ENCODE results near the gene NUP50.
"Not testable (repeated sequence)": the region's sequence is repeated elsewhere in the genome, so short reads cannot be mapped to it uniquely, and the experiment has no call there.

Gene NUP50

GRCh38 chr22:45162531-45162930 lies 1.2 kb upstream of the NUP50 start:
- no peak for FAIRE-seq

DNA sequence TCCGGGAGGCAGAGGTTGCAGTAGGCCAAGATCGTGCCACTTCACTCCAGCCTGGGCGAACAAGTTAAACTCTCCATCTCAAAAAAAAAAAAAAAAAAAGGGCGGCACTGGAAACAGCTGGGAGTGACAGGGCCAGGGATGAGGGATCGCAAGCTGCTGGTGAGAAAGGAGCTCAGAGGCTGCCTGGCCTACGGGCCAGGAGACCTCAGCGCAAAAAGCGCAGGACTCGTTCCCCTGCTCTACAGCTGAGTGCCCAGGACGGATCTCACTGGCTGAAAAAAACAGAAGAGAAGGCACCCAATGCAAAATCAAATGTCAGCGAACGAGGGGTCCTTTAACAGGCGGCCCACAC lies 650 bp upstream of the NUP50 start:
- FAIRE-seq = no peak

DNA sequence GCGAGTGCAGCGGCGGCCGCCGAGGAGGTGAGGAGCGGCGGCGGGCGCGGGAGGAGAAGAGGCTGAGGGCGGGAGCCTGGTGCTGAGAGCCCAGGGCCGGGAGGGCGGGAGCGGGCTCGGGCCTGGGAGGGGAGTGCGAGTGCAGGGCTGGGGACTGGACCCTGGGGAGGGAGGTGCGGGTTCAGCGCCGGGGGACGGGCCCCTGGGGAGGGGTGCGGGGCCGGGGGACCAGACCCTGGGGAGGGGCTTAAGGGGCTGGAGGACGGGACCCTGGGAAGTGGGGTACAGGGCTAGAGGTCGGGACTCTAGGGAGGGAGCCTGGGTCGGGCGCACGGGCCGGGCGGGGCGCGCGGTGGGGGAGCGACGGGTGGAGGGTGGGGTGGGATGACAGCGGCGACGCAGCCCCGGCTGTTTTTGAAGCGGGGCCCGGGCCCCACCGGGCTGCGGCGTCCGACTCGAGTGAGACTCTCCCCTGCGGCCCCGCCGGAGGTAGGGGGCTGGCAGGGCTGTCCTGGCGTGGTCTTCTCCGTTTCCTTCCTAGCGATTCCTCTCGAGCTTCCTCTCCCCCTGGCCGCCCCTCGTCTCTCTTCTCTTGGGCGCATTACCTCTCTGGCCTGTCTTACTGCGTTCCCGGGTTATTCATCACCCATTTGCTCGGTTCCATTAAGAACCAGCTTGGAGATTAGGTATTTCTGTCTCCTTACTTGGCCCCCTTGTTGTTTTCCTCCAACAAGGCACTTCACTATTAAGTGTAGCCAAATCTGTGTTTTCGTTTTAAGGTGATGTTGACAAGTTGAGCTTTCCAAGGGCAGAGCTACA lies 754 bp downstream of the NUP50 start:
- FAIRE-seq = no peak

DNA sequence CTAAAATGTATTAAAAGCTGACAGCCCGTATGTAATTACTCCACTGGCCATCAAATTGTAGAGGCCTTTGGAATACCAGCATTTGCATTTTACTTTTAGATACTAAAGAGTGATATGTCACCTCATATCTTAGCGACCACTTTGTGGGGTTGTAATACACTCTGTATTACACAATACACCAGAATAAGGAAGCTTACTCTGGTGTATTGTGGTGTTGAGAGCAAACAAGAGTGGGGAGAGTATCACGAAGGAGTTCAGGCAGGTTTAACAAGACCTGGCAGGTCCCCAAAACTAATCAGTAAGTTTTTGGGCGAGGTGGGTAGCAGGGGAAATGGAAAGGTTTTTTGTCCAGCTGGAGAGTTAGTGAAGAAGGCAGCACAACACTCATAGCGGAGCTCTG lies 3.2 kb downstream of the NUP50 start:
- FAIRE-seq = no peak

GRCh38 chr22:45169591-45170466 lies 6.1 kb downstream of the NUP50 start:
- FAIRE-seq = no peak

GRCh38 chr22:45171830-45172229 lies 8.1 kb downstream of the NUP50 start:
- no peak for FAIRE-seq

- FAIRE-seq = no peak
These were observed 9.3 kb downstream of the NUP50 start for GRCh38 chr22:45172881-45173585.

DNA sequence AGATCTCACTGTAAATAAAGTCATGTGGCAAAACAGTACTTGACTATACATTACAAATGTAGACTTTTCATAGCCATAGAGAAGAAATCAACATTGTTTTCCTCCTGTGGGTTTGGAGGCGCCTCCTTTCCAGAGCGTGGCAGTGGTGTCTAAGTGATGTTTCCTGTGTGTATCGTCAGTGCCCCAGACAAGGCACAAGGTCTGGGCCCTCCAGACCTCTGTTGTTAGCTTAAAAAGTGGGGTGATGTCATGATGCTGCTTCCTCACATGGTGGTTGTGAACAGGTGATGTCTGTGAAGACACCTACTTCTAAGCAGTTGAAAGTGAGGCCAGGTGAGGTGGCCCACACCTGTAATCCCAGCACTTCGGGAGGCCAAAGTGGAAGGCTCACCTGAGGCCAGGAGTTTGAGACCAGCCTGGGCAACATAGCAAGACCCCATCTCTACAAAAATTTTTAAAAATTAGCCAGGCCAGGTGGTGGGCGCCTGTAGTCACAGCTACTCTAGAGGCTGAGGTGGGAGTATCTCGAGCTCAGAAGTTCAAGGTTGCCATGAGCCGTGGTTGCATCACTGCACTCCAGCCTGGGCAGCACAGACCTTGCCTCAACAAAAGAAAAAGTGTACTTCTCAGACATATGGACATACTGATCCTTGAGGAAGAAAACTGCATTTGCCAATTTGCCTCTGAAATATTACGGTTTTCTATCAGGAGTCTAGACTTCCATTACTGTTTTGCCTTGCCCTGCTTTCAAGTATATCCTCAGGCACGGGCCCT lies 15.7 kb downstream of the NUP50 start:
- no peak for FAIRE-seq

DNA sequence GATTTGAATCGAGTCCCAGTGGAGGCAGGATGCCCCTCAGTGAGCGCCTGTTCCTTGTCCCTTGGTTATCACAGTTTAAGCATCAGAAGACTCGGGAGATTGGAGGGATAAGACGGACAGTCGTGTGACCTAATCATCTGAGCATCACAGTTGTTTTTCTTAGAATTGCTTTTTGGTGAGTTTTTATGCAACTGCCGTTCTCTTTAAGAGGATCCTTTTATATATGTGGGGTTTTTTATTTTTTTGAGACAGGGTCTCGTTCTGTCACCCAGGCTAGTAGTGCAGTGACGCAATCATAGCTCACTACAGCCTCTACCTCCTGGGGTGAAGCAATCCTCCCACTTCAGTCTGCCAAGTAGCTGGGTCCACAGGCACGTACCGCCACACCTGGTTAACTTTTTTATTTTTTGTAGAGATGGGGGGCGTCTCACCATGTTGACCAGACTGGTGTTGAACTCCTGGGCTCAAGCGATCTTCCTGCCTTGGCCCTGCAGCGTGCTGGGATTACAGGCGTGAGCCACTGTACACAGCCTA lies 16.5 kb downstream of the NUP50 start:
- FAIRE-seq = no peak

- no peak for FAIRE-seq
These were observed 17.5 kb downstream of the NUP50 start for GRCh38 chr22:45181240-45181639.

- FAIRE-seq = no peak
These were observed 18.0 kb downstream of the NUP50 start for GRCh38 chr22:45181766-45182165.

DNA sequence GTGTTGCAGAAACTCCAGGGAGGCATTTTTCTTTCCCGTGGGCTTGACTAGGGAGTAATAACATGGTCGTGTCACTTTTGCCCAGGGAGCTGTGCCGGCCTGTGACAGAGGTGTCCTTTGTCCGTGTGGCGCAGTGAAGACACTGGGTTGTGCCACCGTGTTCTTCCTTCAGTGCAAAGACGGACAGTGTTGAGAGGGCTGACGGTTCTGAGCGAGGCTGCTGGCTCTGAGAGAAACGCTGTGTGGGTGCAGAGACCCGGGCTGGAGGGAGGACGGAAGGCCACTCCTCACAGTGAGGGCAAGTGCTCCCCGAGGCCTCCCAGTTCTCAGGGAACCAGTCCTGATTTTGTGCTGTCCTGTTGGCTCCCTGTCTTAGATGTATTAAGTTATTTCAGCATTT lies 20.2 kb downstream of the NUP50 start:
- no peak for FAIRE-seq

DNA sequence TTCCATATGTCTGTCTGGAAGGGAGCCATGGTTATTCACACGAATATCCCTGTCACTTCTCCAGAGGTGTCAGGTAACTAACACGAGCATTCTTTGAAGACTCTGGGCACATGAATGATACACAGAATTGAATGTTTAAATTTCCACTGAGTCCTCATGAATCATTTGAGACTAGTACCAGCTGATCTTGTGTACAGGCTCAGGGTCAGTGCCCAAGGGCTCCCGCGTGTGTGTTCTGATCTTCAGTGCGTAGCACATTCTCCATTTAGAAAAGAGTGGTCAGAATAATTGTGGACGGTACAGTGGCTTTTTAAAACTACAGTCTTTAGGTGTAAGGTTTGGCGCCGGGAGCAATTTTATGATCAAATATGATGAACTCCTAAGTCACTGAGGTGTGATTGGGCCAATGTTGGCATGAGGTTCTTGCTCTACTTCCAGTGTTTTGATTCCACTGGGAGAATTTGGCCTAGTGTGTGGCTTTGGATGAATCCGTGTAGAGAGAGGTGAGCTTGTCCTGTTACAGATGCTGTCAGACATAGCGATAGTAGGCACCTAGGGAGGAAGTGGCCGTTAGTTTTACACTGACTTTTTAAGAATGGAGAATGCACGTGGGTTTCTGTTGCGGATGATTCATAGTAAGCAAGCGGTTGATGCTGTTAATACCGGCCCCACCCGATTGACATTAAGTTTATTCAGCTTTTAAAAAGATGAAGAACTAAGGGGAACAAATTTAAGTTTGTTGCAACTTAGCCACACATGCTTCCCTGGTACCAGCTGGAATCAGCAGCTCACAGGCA lies 22.2 kb downstream of the NUP50 start:
- FAIRE-seq = no peak

GRCh38 chr22:45187891-45188290 lies 24.2 kb downstream of the NUP50 start:
- FAIRE-seq = no peak

DNA sequence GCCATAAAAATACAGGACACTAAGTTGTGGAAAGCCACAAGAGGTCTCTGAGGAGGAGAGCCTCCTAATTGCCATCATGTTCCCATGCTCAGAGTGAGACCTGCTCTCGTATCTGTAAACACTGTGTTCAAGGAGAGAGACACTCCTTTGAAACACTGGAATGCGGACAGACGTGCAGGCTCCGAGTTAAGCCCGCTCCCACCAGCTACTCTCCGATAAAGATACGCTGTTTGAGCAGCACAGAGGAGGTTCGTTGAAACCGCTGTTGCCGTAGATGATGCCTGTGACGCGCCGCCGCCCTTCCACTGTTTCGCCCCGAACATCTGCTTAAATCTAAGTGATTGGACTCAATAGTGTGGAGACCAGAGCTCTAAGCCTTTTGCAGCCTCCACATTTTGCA lies 25.1 kb downstream of the NUP50 start:
- no peak for FAIRE-seq

- FAIRE-seq = no peak
These were observed 26.6 kb downstream of the NUP50 start for GRCh38 chr22:45190202-45190872.

- FAIRE-seq = not testable (repeated sequence)
These were observed 28.0 kb downstream of the NUP50 start for GRCh38 chr22:45191746-45192145.

- FAIRE-seq = no peak
These were observed 29.0 kb downstream of the NUP50 start for GRCh38 chr22:45192701-45193187.

DNA sequence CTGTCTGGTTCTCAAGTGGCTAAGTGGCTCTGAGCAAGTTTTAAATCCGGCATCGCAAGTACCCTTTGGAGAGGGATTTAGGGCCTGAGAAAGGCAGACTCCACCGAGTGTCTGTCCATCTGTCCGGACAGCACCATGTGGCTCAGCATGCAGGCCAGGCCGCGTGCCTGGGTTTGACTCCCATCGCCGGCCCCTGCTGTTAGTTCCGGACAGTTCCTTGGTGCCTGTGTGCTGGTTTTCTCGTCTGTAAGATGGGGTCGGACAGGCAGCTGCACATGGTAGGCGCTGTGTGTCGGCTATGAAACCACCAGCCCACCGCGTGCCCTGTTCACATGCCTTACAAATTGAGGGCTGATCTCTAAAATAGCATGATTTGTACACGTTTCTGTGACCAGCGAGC lies 31.0 kb downstream of the NUP50 start:
- FAIRE-seq = no peak

GRCh38 chr22:45195616-45196015 lies 31.9 kb downstream of the NUP50 start:
- FAIRE-seq = no peak

DNA sequence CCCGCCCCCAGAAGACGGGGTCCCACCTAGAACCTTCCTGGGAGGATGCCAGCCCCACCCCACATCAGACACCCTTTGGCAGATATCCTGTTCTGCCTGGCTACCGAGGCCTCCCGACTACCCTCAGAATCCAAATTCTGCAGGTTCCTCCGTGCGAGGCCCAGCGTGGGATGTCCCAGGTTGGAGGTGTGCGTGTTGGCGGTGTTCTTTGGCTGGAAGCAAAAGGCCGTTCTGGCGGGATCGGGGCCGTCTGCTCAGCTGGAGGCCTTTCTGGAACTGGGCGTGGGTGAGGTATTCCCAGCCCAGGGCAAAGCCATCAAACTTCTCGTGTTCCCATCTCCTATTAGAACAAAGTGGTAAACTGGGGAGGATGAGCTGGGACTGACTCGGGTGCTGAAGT lies 32.6 kb downstream of the NUP50 start:
- no peak for FAIRE-seq
